ENCODE results near the gene LPIN2.

Gene LPIN2

DNA sequence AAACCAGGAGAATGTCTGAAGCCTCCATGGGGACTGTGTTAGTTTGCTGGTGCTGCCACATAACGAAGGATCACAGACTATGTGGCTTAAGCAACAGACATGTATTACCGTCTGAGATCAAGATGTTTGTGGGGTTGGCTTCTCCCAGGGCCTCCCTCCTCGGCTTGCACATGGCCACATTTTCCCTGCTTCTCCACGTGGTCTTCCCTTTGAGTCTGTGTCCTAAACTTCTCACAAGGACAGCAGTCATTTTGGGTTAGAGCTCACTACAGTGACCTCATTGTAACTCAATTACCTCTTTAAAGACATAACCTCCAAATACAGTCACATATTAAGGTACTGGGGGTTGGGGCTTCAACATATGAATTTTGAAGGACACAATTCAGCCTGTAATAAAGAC is 44.6 kb upstream of the LPIN2 start:
- no peak overlapping the region for H2AFZ ChIP-seq (ENCODE audit: low read depth, low read length, severe bottlenecking)
- no peak overlapping the region for H3K4me2 ChIP-seq (ENCODE audit: low read depth, low read length, poor library complexity, severe bottlenecking)
- no peak overlapping the region for H3K9ac ChIP-seq (ENCODE audit: low read length)
- H3K4me3 ChIP-seq (ENCODE audit: insufficient read depth, low read length, poor library complexity, severe bottlenecking): no peak overlapping the region
- no peaks in the 10 kb centered on the region for H3K36me3 ChIP-seq (ENCODE audit: low read length)
- no peaks in the 10 kb centered on the region for H3K9me3 ChIP-seq (ENCODE audit: insufficient read depth, low read length)
- H3K9me2 ChIP-seq (replicated peaks; ENCODE audit: insufficient read depth, low read length): no peaks in the 10 kb centered on the region
- H3K27ac ChIP-seq (ENCODE audit: low read depth, low read length): no peak overlapping the region
- H3K27me3 ChIP-seq (ENCODE audit: low read length): no peaks in the 10 kb centered on the region
- H4K20me1 ChIP-seq (ENCODE audit: low read depth, low read length): no peaks in the 10 kb centered on the region
- no peaks in the 10 kb centered on the region for H3F3A ChIP-seq (ENCODE audit: insufficient read depth)
- no peaks in the 10 kb centered on the region for H3K79me2 ChIP-seq (ENCODE audit: insufficient read depth, low read length)
- TF ChIP-seq EZH2phosphoT487 (conservative IDR thresholded peaks at IDR 0.05; ENCODE audit: low read length): no peak
- TF ChIP-seq, protein P1, sequence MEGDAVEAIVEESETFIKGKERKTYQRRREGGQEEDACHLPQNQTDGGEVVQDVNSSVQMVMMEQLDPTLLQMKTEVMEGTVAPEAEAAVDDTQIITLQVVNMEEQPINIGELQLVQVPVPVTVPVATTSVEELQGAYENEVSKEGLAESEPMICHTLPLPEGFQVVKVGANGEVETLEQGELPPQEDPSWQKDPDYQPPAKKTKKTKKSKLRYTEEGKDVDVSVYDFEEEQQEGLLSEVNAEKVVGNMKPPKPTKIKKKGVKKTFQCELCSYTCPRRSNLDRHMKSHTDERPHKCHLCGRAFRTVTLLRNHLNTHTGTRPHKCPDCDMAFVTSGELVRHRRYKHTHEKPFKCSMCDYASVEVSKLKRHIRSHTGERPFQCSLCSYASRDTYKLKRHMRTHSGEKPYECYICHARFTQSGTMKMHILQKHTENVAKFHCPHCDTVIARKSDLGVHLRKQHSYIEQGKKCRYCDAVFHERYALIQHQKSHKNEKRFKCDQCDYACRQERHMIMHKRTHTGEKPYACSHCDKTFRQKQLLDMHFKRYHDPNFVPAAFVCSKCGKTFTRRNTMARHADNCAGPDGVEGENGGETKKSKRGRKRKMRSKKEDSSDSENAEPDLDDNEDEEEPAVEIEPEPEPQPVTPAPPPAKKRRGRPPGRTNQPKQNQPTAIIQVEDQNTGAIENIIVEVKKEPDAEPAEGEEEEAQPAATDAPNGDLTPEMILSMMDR (IDR thresholded peaks at IDR 0.05; ENCODE audit: insufficient read depth, low read length, poor library complexity, severe bottlenecking): no peak

DNA sequence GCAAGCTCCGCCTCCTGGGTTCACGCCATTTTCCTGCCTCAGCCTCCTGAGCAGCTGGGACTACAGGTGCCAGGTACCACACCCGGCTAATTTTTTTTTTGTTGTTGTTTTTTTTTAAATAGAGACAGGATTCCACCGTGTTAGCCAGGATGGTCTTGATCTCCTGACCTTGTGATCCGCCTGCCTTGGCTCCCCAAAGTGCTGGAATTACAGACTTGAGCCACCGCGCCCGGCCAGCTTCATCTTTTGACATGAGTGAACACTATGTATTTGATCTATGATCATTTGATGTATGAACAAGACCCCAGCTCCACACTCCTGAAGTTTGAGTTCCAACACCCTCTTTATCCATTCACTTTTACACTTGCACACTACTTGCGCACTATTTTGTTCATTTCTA is 43.4 kb upstream of the LPIN2 start:
- no peak for TF ChIP-seq EZH2phosphoT487 (conservative IDR thresholded peaks at IDR 0.05; ENCODE audit: low read length)
- TF ChIP-seq, protein P1 (IDR thresholded peaks at IDR 0.05; ENCODE audit: insufficient read depth, low read length, poor library complexity, severe bottlenecking): no peak
- no peaks in the 10 kb centered on the region for H3K36me3 ChIP-seq (ENCODE audit: low read length)
- no peak overlapping the region for H3K4me3 ChIP-seq (ENCODE audit: insufficient read depth, low read length, poor library complexity, severe bottlenecking)
- no peak overlapping the region for H3K27ac ChIP-seq (ENCODE audit: low read depth, low read length)
- H3K9me2 ChIP-seq (replicated peaks; ENCODE audit: insufficient read depth, low read length): no peaks in the 10 kb centered on the region
- H3K4me2 ChIP-seq (ENCODE audit: low read depth, low read length, poor library complexity, severe bottlenecking): no peak overlapping the region
- H3K9ac ChIP-seq (ENCODE audit: low read length): no peak overlapping the region
- no peaks in the 10 kb centered on the region for H4K20me1 ChIP-seq (ENCODE audit: low read depth, low read length)
- no peaks in the 10 kb centered on the region for H3K27me3 ChIP-seq (ENCODE audit: low read length)
- H3F3A ChIP-seq (ENCODE audit: insufficient read depth): no peaks in the 10 kb centered on the region
- H3K9me3 ChIP-seq (ENCODE audit: insufficient read depth, low read length): no peaks in the 10 kb centered on the region
- H3K79me2 ChIP-seq (ENCODE audit: insufficient read depth, low read length): no peaks in the 10 kb centered on the region
- H2AFZ ChIP-seq (ENCODE audit: low read depth, low read length, severe bottlenecking): no peak overlapping the region

DNA sequence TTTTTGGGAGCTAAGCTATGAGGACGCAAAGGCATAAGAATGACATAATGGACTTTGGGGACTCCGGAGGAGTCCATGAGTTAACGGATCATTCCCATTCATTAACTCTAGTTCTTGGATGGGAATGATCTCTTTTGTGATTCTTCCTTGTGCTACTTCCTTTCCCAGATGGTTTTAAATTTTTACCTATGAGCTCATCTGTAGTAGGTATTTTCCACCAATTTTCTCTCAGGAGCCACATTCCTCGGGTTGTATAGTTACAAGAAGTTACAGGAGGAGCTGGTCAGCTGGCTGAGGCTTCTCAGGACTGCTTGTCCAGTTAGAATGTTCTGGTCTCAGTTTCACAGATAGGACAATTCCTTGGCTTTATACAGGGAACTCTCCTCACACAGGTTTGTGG is 42.9 kb upstream of the LPIN2 start:
- Histone ChIP-seq H3K4me3 (ENCODE audit: insufficient read depth, low read length, poor library complexity, severe bottlenecking) (no peak overlapping the region), H4K20me1 (ENCODE audit: low read depth, low read length) (no peaks in the 10 kb centered on the region), H3K4me2 (ENCODE audit: low read depth, low read length, poor library complexity, severe bottlenecking) (no peak overlapping the region), H3K9ac (ENCODE audit: low read length) (no peak overlapping the region), H3K27me3 (ENCODE audit: low read length) (no peaks in the 10 kb centered on the region), H3K79me2 (ENCODE audit: insufficient read depth, low read length) (no peaks in the 10 kb centered on the region), H3K9me3 (ENCODE audit: insufficient read depth, low read length) (no peaks in the 10 kb centered on the region), H3K36me3 (ENCODE audit: low read length) (no peaks in the 10 kb centered on the region), H2AFZ (ENCODE audit: low read depth, low read length, severe bottlenecking) (no peak overlapping the region), H3K9me2 (replicated peaks; ENCODE audit: insufficient read depth, low read length) (no peaks in the 10 kb centered on the region), H3K27ac (ENCODE audit: low read depth, low read length) (no peak overlapping the region), H3F3A (ENCODE audit: insufficient read depth) (no peaks in the 10 kb centered on the region)
- TF ChIP-seq EZH2phosphoT487 (conservative IDR thresholded peaks at IDR 0.05; ENCODE audit: low read length): no peak
- TF ChIP-seq, protein P1 (IDR thresholded peaks at IDR 0.05; ENCODE audit: insufficient read depth, low read length, poor library complexity, severe bottlenecking): no peak

All from SU-DHL-6 (cell line).